Stimulated activated CD4-positive, alpha-beta T cell treated with anti-CD3 and anti-CD28 coated beads, Interleukin-1b, Interleukin-23, amount 100 ng/mL, for 48 hours (primary cell): Measurements from ENCODE around the gene EIF2S3.
"Not testable (repeated sequence)": the region's sequence is repeated elsewhere in the genome, so short reads cannot be mapped to it uniquely, and the experiment has no call there.

Source experiments
- DNase-seq: peaks from one replicate; pipeline ENCODE4 v3.0.0-alpha.2; 2020

The EIF2S3 gene

GRCh38 chrX:24054182-24055042 lies at the start of gene EIF2S3:
Gene EIF2S3, plus strand, starts transcription at chrX:24054956. Its CDS starts 13 bp downstream, at chrX:24054969.
- peak; percentile 84 for DNase-seq

DNA sequence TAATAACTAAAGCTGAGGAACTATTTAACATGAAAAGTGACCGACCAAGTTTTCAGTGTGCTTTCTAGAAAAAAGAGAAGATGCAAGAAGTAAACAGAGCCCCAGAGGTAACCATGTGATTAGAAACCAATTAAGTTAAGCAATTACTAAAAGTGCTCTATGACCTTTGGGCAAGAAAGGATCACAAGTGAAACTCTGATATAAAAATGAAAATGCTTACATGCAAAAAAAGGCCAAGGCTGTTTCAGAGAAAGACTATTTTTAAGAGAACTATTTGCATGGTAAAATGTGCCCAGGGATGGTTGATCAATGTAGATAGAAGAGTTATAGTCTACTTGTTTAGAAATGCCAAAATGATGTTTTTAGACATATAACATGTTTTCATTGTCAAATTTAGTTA lies 49.7 kb upstream of the EIF2S3 start:
- no peak for DNase-seq

GRCh38 chrX:24005867-24006266 lies 48.9 kb upstream of the EIF2S3 start:
- no peak for DNase-seq

GRCh38 chrX:24012266-24012665 lies 42.5 kb upstream of the EIF2S3 start:
- no peak for DNase-seq

DNA sequence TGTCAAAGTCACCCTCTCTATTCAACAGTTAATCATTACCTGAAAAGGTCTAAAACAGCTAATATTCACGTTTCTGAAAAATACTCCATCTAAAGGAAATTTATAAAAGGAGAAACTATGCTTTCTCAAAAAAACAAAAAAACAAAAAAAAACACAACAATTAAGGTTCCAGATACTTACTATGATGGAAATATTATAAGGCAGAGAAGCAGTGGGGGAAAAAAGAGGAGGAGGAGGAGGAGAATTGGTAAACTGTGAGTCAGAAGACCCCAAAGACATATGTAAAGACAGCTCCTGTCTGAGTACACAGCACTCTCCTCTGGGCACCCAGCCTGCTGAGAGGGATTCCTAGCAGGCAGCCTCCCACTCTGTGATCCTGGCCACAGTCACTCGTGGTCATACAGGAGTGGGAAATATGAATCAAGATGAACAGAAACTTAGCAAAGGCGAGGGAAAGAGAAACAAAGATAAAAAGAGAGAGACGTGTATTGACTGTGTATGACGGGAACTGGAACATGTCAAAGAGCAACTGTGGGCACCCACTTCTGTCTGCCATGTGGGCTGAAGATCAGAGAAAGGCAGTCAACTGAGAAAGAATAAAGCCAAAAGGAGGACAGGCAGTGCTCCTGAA lies 40.3 kb upstream of the EIF2S3 start:
- DNase-seq: peak; percentile 67

DNA sequence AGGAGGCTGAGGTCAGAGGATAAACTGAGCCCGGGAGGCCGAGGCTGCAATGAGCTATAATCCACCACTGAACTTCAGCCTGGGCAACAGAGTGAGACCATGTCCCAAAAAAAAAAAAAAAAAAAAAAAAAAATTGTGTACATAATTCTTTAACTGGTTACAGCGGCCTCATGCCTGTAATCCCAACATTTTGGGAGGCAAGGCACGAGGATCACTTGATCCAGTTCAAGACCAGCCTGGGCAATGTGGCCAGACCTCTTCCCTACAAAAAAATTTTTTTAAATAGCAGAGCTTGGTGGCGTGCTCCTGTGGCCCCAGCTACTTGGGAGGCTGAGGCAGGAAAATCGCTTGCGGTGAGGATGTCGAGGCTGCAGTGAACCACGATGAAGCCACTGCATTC lies 37.1 kb upstream of the EIF2S3 start:
- no peak for DNase-seq

DNA sequence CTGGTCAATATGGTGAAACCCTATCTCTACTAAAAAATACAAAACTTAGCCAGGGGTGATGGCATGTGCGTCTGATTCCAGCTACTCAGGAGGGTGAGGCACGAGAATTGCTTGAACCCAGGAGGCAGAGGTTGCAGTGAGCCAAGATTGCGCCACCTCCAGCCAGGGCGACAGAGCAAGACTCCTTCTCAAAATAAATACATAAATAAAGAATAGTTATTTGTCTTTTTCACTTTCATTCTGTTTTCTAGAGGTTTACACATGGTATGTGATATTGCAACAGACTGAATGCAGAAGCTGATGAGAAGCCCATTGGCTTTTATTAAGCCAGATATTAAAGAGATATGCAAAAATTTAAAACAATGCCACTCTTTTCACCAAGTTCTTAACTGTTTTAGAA lies 35.9 kb upstream of the EIF2S3 start:
- DNase-seq: no peak

GRCh38 chrX:24019448-24019847 lies 35.3 kb upstream of the EIF2S3 start:
- no peak for DNase-seq

DNA sequence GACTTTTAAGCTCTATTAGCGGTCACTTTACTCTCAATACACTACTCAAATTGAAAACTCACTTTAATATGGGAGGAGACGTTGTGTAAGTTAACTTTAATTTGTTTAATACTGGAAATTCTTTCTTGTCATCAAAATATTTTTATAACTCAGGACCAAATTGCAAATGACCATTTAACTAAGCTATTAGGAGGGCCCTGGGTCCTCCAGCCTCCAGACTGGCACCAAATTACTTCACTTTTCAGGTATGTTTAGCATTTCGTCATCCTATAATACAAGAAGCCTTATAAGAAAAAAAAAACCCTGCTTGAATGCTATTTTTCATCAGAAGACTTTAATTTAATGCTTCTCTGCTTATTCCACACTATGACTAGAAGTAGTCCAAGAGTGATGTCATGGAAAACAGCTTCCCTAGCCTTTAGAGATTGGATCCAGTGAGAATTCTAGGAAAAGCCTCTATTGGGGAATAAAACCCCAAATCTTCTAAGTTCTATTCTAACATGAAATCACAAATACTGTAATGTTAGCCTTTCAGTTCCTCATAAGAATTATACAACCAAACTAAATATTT lies 34.4 kb upstream of the EIF2S3 start:
- DNase-seq: no peak

- DNase-seq: no peak
Measured at GRCh38 chrX:24023544-24023943, 31.2 kb upstream of the EIF2S3 start.

DNA sequence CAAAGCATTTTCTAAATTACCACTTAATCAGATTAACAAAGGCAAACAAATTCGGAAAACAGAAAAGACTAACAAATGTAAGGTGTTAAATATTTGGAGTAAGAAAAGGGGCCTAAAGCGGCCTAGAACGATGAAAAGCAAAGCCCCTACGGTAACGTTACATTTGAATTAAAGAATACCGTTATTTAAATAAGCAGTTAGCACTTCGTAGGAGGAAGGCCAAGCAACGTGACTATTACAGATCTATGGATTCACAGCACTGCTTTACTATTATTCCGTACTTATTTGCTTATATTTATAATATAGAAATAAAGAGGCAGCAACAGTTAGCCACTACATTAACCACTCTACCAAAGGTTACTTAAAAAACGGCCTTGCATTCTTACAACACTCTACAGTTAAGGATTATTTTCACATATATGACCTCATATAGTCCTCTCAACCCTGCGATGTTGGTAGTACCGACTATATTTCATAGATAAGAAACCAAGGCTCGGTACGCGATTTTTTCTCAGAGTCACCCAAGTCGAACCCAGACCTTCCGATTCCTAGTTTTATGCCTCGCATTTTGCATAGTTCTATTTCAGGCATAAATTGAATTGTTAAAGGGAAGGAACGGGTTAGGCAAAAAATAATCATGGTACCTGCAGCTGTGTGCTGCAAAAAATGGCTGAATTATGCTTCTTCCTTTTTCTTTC lies 30.6 kb upstream of the EIF2S3 start:
- no peak for DNase-seq

GRCh38 chrX:24024819-24025740 lies 29.7 kb upstream of the EIF2S3 start:
- DNase-seq: peak; percentile 84

DNA sequence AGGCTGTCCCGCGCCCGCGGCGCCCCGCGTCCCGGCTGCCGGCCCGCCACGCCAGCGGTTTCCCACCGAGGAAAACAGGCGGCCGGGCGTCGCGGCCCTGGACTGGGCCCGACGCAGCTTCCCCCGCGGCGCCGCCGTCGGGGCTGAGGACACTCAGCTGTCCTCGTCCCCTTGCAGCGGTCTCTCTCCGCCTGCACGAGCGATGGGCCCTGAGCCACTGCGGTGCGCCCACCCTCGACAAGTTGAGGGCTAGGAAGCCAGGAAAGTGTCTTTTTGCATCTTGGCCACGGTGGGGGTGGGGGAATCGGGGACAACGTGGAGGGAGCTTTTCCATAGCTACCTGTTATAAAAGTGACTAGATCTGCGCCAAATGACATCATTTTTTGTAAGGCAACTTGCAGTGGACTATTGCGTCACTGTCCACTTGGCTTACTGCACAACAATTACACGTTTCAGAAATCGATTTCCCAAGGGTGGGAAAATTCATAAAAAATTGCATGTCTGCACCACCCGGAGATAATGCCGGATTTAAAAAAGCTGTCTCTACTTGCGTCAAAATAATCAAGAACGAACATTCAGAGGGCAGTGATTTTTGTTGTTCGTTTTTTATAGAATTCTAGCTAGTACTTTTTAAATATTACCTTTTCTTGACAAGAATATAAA lies 28.9 kb upstream of the EIF2S3 start:
- DNase-seq: peak; percentile 2

DNA sequence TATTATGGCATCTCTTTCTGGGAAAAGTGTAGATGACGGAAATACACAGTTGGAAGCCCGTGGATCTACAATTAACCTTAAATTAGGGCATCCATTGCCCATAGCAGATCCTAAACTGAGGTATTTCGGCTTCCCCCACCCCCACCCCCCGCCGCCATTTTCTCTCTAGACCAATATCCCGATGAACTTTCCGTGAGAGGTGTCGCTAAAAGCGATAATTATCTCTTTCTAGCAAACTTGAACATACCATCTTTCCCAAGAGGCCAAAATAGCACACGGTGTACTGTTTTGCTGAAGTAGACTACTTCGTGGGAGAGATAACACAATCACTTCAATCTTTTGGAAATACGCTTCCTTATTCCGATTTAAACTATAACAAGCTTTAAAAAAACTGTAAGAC lies 28.3 kb upstream of the EIF2S3 start:
- DNase-seq: no peak

DNA sequence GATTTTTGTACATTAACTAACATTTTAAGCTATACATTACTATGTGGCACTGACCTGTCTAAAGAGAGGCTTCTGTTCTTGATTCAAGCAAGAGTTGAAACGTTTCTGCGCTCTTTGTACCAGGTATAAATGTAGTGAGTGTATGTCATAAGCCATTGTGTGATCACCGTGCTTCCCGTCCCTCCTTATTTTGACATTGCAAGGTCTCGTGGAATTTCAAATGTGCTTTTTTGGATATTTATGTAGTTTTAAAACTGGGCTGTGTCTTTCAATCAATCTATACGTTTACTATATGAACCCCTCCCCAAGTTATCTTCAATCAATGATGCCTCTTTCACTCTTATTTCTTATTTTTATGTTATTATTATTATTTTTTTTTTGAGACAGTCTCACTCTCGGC lies 27.7 kb upstream of the EIF2S3 start, which contains the start of gene KLHL15:
Gene KLHL15, minus strand, starts transcription at position 101 of the 400 bp plus-strand sequence. CDS start 20,493 bp downstream, outside the sequence.
- no peak for DNase-seq

DNA sequence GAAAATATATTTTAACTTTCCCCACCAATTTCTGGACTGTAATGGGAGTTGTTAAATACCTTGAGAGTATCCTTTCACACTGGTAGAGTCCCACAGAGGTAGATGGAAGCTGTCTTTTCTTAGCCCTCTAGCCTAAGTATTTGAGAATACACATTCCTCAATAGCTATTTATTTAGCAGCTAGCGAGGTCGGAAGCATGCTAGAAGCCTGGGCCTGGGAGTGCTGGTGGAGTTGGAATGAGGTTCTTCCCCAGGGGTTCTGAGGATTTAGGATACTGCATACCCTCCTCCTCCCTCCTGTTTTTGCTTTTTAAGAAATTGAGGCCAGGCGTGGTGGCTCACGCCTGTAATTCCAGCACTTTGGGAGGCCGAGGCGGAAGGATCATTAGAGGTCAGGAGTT lies 26.8 kb upstream of the EIF2S3 start:
- no peak for DNase-seq

- no peak for DNase-seq
Measured at GRCh38 chrX:24030597-24030996, 24.2 kb upstream of the EIF2S3 start.

DNA sequence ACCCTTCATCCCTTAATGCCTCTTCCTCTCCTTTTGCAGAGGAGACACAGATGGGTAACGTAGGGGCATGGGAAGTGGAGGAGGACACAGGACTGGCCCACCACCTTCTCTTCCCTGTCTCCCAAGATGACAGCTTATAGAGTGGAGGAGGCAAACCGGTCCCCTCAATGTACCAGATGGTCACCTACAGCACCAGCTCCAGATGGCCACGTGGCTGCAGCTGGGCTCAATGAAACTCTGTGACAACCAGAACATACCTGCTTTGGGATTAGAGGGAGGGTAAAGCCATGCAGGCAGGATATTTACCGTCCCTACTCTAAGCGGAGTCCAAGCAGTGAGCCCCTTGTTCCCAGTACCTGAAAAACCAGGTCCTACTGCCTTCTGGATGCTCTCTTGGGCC lies 20.3 kb upstream of the EIF2S3 start:
- no peak for DNase-seq

DNA sequence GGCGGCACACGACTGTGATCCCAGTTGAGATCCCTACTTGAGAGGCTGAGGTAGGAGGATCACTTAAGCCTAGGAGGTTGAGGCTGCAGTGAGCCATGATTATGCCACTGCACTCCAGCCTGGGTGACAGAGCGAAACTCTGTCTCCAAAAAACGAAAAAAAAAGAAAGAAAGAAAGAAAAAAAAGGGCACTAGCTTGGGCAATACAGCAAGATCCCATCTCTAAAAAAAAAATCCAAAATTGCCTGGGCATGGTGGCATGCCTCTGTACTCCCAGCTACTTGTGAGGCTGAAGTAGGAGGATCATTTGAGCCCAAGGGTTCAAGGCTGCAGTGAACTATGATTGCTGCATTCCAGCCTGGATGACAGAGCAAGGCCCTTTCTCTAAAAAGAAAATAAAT lies 17.0 kb upstream of the EIF2S3 start:
- no peak for DNase-seq

DNA sequence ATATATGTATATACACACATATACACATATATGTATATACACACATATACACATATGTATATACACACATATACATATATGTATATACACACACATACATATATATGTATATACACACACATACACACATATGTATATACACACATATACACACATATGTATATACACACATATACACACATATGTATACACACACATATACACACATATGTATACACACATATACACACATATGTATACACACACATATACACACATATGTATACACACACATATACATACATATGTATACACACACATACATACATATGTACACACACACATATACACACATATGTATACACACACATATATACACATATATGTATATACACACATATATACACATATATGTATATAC lies 8.7 kb upstream of the EIF2S3 start:
- DNase-seq: not testable (repeated sequence)

DNA sequence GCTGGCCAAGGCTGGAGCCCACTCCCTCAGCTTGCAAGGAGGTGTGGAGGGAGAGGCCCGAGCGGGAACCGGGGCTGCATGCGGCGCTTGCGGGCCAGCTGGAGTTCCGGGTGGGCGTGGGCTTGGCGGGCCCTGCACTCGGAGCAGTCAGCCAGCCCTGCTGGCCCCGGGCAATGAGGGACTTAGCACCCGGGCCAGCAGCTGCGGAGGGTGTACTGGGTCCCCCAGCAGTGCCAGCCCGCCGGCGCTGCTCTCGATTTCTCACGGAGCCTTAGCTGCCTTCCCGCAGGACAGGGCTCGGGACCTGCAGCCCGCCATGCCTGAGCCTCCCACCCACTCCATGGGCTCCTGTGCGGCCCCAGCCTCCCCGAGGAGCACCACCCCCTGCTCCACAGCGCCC lies 5.1 kb upstream of the EIF2S3 start:
- not testable (repeated sequence) for DNase-seq
